SK-N-SH (cell line): ENCODE results near the gene EIF2D. TPM values are rescaled to one million over a fixed set of nuclear protein-coding genes. Genes with fewer than 3 reads are reported as not detected.

Experiments used
- CTCF ChIA-PET: fragments of 300-600, 350-600 bp; formaldehyde crosslinking; extraction: SDS; loops from one replicate; lab custom pipeline; 2021; lab: Yijun Ruan, JAX
- POLR2A ChIA-PET: fragments of 350-600 bp; sonication (Branson Sonifier 250); formaldehyde crosslinking; extraction: SDS; loops from one replicate; lab custom pipeline; 2020; ENCODE audit warnings: antibody characterized with exemption, inconsistent platforms; lab: Yijun Ruan, JAX
- DNase-seq: peaks from one replicate; pipeline ENCODE4 v3.0.0; 2012
- H2AFZ ChIP-seq: fragments of 200-600 bp; sonication (generic); 2 replicates; pipeline ENCODE4 v1.8.1; 2016; ENCODE audit warnings: antibody characterized with exemption, mild to moderate bottlenecking, low read depth
- H3F3A ChIP-seq: fragments of 200-600 bp; sonication (generic); replicated peaks from 2 replicates; pipeline ENCODE3; 2016; ENCODE audit warnings: antibody characterized with exemption, mild to moderate bottlenecking; ENCODE audit not compliant: insufficient read depth
- H3K27ac ChIP-seq, 2 experiments: fragments of 200-500 bp in 1 of 2; fragments of 200-600 bp in 1 of 2; sonication (Bioruptor generic) in 1 of 2; sonication (generic), shearing (Covaris generic) in 1 of 2; 2 replicates each; pipeline versions ENCODE4 v1.5.1 to v1.6.1; 2014 to 2016; ENCODE audit warnings: low read depth in 2 of 2, inconsistent platforms in 1 of 2, low read length in 1 of 2, mild to moderate bottlenecking in 1 of 2, mixed read lengths in 1 of 2
- H3K27me3 ChIP-seq: fragments of 200-600 bp; sonication (generic), shearing (Covaris generic); 2 replicates; pipeline ENCODE4 v1.6.1; 2016; ENCODE audit warnings: mixed run types; ENCODE audit not compliant: insufficient read depth
- H3K36me3 ChIP-seq, 2 experiments: fragments of 200-500 bp in 1 of 2; fragments of 200-600 bp in 1 of 2; sonication (Bioruptor generic) in 1 of 2; sonication (generic) in 1 of 2; replicated peaks in 1 of 2; 2 replicates each; pipeline versions ENCODE3 to v1.5.1; 2014 to 2016; ENCODE audit warnings: low read length in 1 of 2, mild to moderate bottlenecking in 1 of 2; ENCODE audit not compliant: insufficient read depth in 2 of 2, control insufficient read depth in 1 of 2
- H3K4me1 ChIP-seq, 2 experiments: fragments of 200-500 bp in 1 of 2; fragments of 200-600 bp in 1 of 2; sonication (Bioruptor generic) in 1 of 2; sonication (generic), shearing (Covaris generic) in 1 of 2; 2 replicates each; pipeline versions ENCODE4 v1.5.1 to v1.6.1; 2014 to 2016; ENCODE audit warnings: low read depth in 1 of 2, low read length in 1 of 2, mixed run types in 1 of 2; ENCODE audit not compliant: insufficient read depth in 2 of 2, control insufficient read depth in 1 of 2
- H3K4me2 ChIP-seq: fragments of 200-600 bp; sonication (generic), shearing (Covaris generic); 2 replicates; pipeline ENCODE4 v1.6.1; 2017; ENCODE audit warnings: mixed run types
- H3K4me3 ChIP-seq, 2 experiments: fragments of 200-500 bp in 1 of 2; fragments of 200-600 bp in 1 of 2; sonication (Bioruptor generic) in 1 of 2; sonication (generic), shearing (Covaris generic) in 1 of 2; 2 replicates each; pipeline versions ENCODE4 v1.5.1 to v1.8.1; 2014 to 2016; ENCODE audit warnings: low read depth in 2 of 2, inconsistent platforms in 1 of 2, low read length in 1 of 2, mild to moderate bottlenecking in 1 of 2, mixed read lengths in 1 of 2, moderate library complexity in 1 of 2
- H3K79me2 ChIP-seq: fragments of 200-600 bp; sonication (generic); 2 replicates; pipeline ENCODE4 v1.8.1; 2017; ENCODE audit warnings: mild to moderate bottlenecking; ENCODE audit not compliant: insufficient read depth
- H3K9ac ChIP-seq: fragments of 200-600 bp; sonication (generic); 2 replicates; pipeline ENCODE4 v1.6.1; 2017; ENCODE audit warnings: mixed run types
- H3K9me2 ChIP-seq: fragments of 200-600 bp; sonication (generic); 2 replicates; pipeline ENCODE4 v1.6.1; 2017; ENCODE audit warnings: mixed run types
- H3K9me3 ChIP-seq: fragments of 200-600 bp; sonication (generic); 2 replicates; pipeline ENCODE4 v1.6.1; 2017; ENCODE audit warnings: mixed run types, mild to moderate bottlenecking, moderate library complexity
- H4K20me1 ChIP-seq: fragments of 200-600 bp; sonication (generic); 2 replicates; pipeline ENCODE4 v1.6.1; 2017; ENCODE audit warnings: mild to moderate bottlenecking, mixed run types; ENCODE audit not compliant: insufficient read depth
- FOXJ3 ChIP-seq: sonication (generic); formaldehyde crosslinking; IDR thresholded peaks from 2 replicates; pipeline ENCODE4 v1.5.1; 2020; ENCODE audit warnings: mild to moderate bottlenecking, missing genetic modification reagents
- POLR2AphosphoS5 ChIP-seq: IDR thresholded peaks from 2 replicates; pipeline ENCODE4 v1.6.1; 2012; ENCODE audit warnings: low read depth, low read length
- RAD21 ChIP-seq: IDR thresholded peaks from 2 replicates; pipeline ENCODE4 v1.6.1; 2012; ENCODE audit warnings: mild to moderate bottlenecking, low read length
- RCOR1 ChIP-seq: fragments of 150-350 bp; IDR thresholded peaks from 2 replicates; pipeline ENCODE4 v1.6.1; 2017; ENCODE audit warnings: antibody characterized with exemption, low read length
- RFX5 ChIP-seq: IDR thresholded peaks from 2 replicates; pipeline ENCODE4 v1.6.1; 2012; ENCODE audit warnings: mild to moderate bottlenecking, improper control_type of control experiment, low read length
- SMC3 ChIP-seq: IDR thresholded peaks from 2 replicates; pipeline ENCODE4 v1.6.1; 2012; ENCODE audit warnings: low read depth, low read length, improper control_type of control experiment
- TCF12 ChIP-seq: IDR thresholded peaks from 2 replicates; pipeline ENCODE4 v1.4.0; 2012
- YY1 ChIP-seq: IDR thresholded peaks from 2 replicates; pipeline ENCODE4 v1.4.0; 2012; ENCODE audit warnings: low read depth, mild to moderate bottlenecking
- WGBS: methylation state at CpG from one replicate; pipeline ENCODE4 v1.1.6; 2017; ENCODE audit warnings: low lambda C conversion rate; 5-methylcytosine and 5-hydroxymethylcytosine counted together
- polyA plus RNA-seq, 3 experiments: library from polyadenylated mRNA; depleted of rRNA; stranded (reverse); fragments of >200 nt; gene quantifications; 2 replicates each; pipeline ENCODE4 v1.2.3, GENCODE V29; 2012
- TF ChIP-seq, protein P1 (sequence below): IDR thresholded peaks from 2 replicates; pipeline ENCODE4 v1.4.0; 2012; ENCODE audit warnings: low read depth, borderline replicate concordance
- TF ChIP-seq, protein P2 (sequence below): fragments of 200-600 bp; sonication (generic); IDR thresholded peaks from 2 replicates; pipeline ENCODE4 v1.6.1; 2017; ENCODE audit warnings: antibody characterized with exemption, mild to moderate bottlenecking, moderate library complexity

The EIF2D gene
- polyA plus RNA-seq, 1 of the 3 experiments (the other 2 are of a cell fraction), result 59.5 TPM

DNA sequence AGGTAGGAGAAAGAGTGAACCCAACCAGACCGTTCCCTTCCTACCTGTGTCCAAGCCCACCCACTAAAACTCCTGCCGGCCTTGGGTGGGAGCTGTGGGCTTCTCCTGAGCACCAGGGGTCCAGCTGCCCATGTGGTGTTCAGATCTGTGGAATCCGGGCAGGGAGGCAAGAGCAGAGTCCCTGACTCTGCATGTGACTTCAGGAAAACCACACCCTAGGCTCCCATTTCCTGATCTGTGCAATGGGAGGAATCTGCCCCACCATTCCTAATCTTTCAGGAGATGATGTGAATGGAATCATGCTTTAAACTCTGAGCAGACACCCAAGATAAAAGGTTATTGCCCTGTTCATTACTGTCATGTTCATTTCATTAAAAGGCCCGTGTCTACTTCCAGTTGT, 27.6 kb downstream of the EIF2D start:
- Histone ChIP-seq H3K36me3 (peaks cover 0 to 20% of the 10 kb centered on the region in 2 experiments), H3K79me2 (no peaks in the 10 kb centered on the region), H4K20me1 (no peaks in the 10 kb centered on the region), H3K9ac (no peak overlapping the region), H3K9me3 (no peaks in the 10 kb centered on the region), H3K4me2 (no peak overlapping the region), H3K9me2 (no peaks in the 10 kb centered on the region), H3K27ac (no peak overlapping the region), H3F3A (peaks cover 9% of the 10 kb centered on the region), H3K27me3 (no peaks in the 10 kb centered on the region), H3K4me1 (peaks cover 4 to 13% of the 10 kb centered on the region in 2 experiments; a peak in 3 of 4 replicates), H2AFZ (no peak overlapping the region), H3K4me3 (no peak overlapping the region)
- no peak for TF ChIP-seq FOXJ3 (CRISPR knock-in tag)
- TF ChIP-seq SMC3, result no peak
- TF ChIP-seq YY1, result no peak
- no peak for TF ChIP-seq RFX5
- no peak for TF ChIP-seq RCOR1
- no peak for TF ChIP-seq TCF12
- no peak for TF ChIP-seq POLR2AphosphoS5
- TF ChIP-seq, protein P1, sequence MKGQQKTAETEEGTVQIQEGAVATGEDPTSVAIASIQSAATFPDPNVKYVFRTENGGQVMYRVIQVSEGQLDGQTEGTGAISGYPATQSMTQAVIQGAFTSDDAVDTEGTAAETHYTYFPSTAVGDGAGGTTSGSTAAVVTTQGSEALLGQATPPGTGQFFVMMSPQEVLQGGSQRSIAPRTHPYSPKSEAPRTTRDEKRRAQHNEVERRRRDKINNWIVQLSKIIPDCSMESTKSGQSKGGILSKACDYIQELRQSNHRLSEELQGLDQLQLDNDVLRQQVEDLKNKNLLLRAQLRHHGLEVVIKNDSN, result no peak
- no peak for DNase-seq
- ChIA-PET POLR2A (no interaction called here), CTCF (interaction anchor here (0.9 to 12.7 kb wide), 17 partner anchors 10 to 123 kb away, joined by 3 to 241 read pairs (median 18); partner anchors contain the start of genes EIF2D and RASSF5)
- WGBS, result 76% methylated on average over 4 of the region's 4 CpGs

DNA sequence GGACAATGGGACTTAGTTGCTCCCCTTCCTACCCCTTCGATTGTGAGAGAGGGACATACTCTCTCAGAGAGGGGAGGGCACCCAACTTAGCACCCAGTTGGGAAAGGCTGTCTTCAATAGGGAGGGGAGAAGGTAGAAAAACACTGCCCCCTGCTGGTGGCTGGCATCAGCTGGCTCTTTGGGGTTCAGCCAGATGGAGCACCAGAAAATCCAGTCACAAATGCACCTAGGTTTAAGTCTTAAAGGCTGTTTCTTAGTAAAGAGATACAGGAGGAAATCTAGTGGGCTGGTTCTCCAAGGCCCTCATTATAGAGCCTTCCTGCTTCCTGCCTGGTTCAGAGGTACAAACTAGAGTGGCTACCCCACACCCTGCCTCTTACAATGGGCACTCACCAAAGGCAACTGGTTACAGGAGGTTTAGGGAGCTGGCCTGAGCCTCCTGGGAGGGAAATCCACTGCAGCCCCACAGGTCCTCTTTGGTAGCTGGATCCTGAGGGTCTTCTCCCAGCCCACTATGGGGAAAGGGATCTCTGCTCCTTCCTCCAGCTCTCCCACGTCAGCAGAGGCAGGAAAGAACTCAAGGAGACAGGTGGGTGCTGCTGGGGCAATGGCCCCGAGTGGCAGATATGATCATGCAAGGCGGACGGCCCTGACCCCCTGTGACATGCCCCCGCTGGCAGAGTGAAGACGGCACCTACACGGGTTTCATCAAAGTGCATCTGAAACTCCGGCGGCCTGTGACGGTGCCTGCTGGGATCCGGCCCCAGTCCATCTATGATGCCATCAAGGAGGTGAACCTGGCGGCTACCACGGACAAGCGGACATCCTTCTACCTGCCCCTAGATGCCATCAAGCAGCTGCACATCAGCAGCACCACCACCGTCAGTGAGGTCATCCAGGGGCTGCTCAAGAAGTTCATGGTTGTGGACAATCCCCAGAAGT, 28.3 kb downstream of the EIF2D start:
- H2AFZ ChIP-seq, result no peak overlapping the region
- H3K4me3 ChIP-seq, result peak overlapping the region in 1 of 2 experiments; percentile 17; a peak in 1 of 4 replicates
- TF ChIP-seq RAD21, result peak; percentile 85
- TF ChIP-seq SMC3, result peak; percentile 94
- TF ChIP-seq RCOR1, result no peak
- TF ChIP-seq, protein P2, sequence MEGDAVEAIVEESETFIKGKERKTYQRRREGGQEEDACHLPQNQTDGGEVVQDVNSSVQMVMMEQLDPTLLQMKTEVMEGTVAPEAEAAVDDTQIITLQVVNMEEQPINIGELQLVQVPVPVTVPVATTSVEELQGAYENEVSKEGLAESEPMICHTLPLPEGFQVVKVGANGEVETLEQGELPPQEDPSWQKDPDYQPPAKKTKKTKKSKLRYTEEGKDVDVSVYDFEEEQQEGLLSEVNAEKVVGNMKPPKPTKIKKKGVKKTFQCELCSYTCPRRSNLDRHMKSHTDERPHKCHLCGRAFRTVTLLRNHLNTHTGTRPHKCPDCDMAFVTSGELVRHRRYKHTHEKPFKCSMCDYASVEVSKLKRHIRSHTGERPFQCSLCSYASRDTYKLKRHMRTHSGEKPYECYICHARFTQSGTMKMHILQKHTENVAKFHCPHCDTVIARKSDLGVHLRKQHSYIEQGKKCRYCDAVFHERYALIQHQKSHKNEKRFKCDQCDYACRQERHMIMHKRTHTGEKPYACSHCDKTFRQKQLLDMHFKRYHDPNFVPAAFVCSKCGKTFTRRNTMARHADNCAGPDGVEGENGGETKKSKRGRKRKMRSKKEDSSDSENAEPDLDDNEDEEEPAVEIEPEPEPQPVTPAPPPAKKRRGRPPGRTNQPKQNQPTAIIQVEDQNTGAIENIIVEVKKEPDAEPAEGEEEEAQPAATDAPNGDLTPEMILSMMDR, result peak; percentile 93
- no peak overlapping the region for H3K27ac ChIP-seq
- no peaks in the 10 kb centered on the region for H3K9me3 ChIP-seq
- no peaks in the 10 kb centered on the region for H4K20me1 ChIP-seq
- no peak overlapping the region for H3K9ac ChIP-seq
- 70% methylated on average over 12 of the region's 16 CpGs for WGBS
- ChIA-PET CTCF (interaction anchor here (0.6 to 12.7 kb wide), 46 partner anchors 9 to 1389 kb away, joined by 3 to 241 read pairs (median 4); partner anchors contain the start of genes EIF2D, IKBKE and MAPKAPK2), POLR2A (interaction anchor here (1.2 kb wide), 1 partner anchor 94 kb away, joined by 4 read pairs; no protein-coding TSS in a partner anchor)
- no peaks in the 10 kb centered on the region for H3K9me2 ChIP-seq
- DNase-seq, result peak; percentile 84
- peaks cover 8 to 9% of the 10 kb centered on the region in 2 experiments; a peak in 3 of 4 replicates for H3K4me1 ChIP-seq
- no peaks in the 10 kb centered on the region for H3K79me2 ChIP-seq
- peaks cover 0 to 19% of the 10 kb centered on the region in 2 experiments for H3K36me3 ChIP-seq
- H3K27me3 ChIP-seq, result no peaks in the 10 kb centered on the region
- H3K4me2 ChIP-seq, result no peak overlapping the region
- H3F3A ChIP-seq, result peaks cover 4% of the 10 kb centered on the region
